ENCODE results near the gene TCL1B. TPM values are rescaled to one million over a fixed set of nuclear protein-coding genes. Genes with fewer than 3 reads are reported as not detected.

The TCL1B gene
- total and polyA plus RNA-seq, 2 of the 4 experiments (the other 2 are of a cell fraction), result not detected

DNA sequence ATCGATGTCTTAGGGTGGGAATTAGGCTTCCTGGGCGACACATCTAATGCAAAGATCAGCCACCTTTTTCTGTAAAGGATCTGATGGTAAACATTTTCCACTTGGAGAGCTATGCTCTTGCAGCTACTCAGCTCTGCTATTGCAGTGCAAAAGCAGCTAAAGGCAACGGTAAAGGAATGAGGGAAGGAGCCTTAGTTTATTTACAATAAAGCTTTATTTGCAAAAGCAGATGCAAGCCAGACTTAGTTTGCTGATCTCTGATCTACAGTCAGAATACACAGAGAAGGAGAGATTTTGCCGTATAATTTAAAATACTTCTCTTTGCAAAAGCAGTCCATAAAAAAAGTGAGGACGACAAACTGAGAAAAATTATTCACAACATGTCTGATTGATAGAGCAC lies 3.2 kb downstream of the TCL1B start:
- Histone ChIP-seq H3K4ac (ENCODE audit: low read depth, low read length) (no peak overlapping the region), H4K20me1 (ENCODE audit: insufficient read depth, low read length) (no peaks in the 10 kb centered on the region), H2BK15ac (ENCODE audit: low read depth, low read length) (no peak overlapping the region), H3K4me1 (ENCODE audit: control insufficient read depth, insufficient read depth, low read length) (no peaks in the 10 kb centered on the region), H2BK20ac (ENCODE audit: low read depth, low read length) (no peak overlapping the region), H3K27me3 (ENCODE audit: control insufficient read depth, insufficient read depth, low read length) (no peaks in the 10 kb centered on the region), H3K4me3 (ENCODE audit: insufficient read depth, low read depth, low read length) (no peak overlapping the region), H2BK120ac (ENCODE audit: low read depth, low read length) (no peak overlapping the region), H4K8ac (ENCODE audit: low read depth in 2 of 2, low read length in 2 of 2) (no peak overlapping the region), H3K23ac (ENCODE audit: low read depth, low read length) (no peak overlapping the region), H3K56ac (ENCODE audit: extremely low read depth, insufficient read depth, low read length) (no peak overlapping the region), H2AFZ (replicated peaks; ENCODE audit: low read length, poor library complexity) (no peak overlapping the region), H2AK9ac (replicated peaks; ENCODE audit: low read depth, low read length, poor library complexity) (no peak overlapping the region), H2AK5ac (ENCODE audit: low read depth, low read length) (no peak overlapping the region), H3K18ac (ENCODE audit: low read depth, low read length) (no peak overlapping the region), H4K5ac (ENCODE audit: low read depth, low read length) (no peak overlapping the region), H4K91ac (ENCODE audit: insufficient read depth, low read depth, low read length) (no peak overlapping the region), H3K27ac (ENCODE audit: insufficient read depth, low read length) (no peak overlapping the region), H3K4me2 (ENCODE audit: low read depth, low read length) (no peak overlapping the region), H3K14ac (replicated peaks; ENCODE audit: low read depth, low read length) (no peak overlapping the region), H3K9me3 (ENCODE audit: control insufficient read depth, insufficient read depth, low read length) (peaks cover 2% of the 10 kb centered on the region; the same call in 1 of the 2 replicates), H3K36me3 (ENCODE audit: control insufficient read depth, insufficient read depth, low read length) (no peaks in the 10 kb centered on the region), H3K79me1 (ENCODE audit: low read depth in 1 of 2, low read length in 2 of 2) (no peaks in the 10 kb centered on the region), H2BK5ac (ENCODE audit: low read depth, low read length, poor library complexity, severe bottlenecking) (no peak overlapping the region), H3K9ac (ENCODE audit: low read depth, low read length) (no peak overlapping the region), H3K9me1 (ENCODE audit: insufficient read depth, low read length) (no peaks in the 10 kb centered on the region)
- TF ChIP-seq MAZ (IDR thresholded peaks at IDR 0.05; ENCODE audit: borderline replicate concordance, low read depth, low read length) (no peak), RCOR1 (IDR thresholded peaks at IDR 0.05; ENCODE audit: insufficient replicate concordance, low read length) (no peak), BHLHE40 (IDR thresholded peaks at IDR 0.05; ENCODE audit: low read depth, low read length) (no peak), SMC3 (IDR thresholded peaks at IDR 0.05; ENCODE audit: low read depth, low read length) (no peak), RAD21 (IDR thresholded peaks at IDR 0.05; ENCODE audit: low read length) (no peak), POLR2A (IDR thresholded peaks at IDR 0.05; ENCODE audit: low read depth, low read length) (no peak), CEBPB (IDR thresholded peaks at IDR 0.05; ENCODE audit: low read depth, low read length) (no peak), CHD1 (IDR thresholded peaks at IDR 0.05; ENCODE audit: low read depth, low read length) (no peak), RFX5 (IDR thresholded peaks at IDR 0.05; ENCODE audit: low read depth, low read length) (no peak)
- POLR2A ChIA-PET (ENCODE audit: unreplicated experiment), result no interaction called here
- intact Hi-C loops (cut with micrococcal nuclease), result no loop called here
- in situ Hi-C loops (cut with MboI; ENCODE audit: low sequenced_read_pairs), result no loop called here
- CTCF ChIA-PET, result no interaction called here
- no TSS peak for BruUV-seq (replicated peaks)
- DNase-seq, result no peak
- no peak for ATAC-seq (ENCODE audit: low read depth)
- dilution Hi-C loops (cut with HindIII; ENCODE audit: low sequenced_read_pairs, unreplicated experiment), result no loop called here
- WGBS, 2 experiments (ENCODE audit: extremely low coverage in 2 of 2, insufficient read length in 1 of 2), result no CpG with 5 or more reads among the region's 5 CpGs

Data from IMR-90 (cell line).